Liver (tissue), 9 donors: Measurements from ENCODE around the gene ADA. TPM values are rescaled to one million over a fixed set of nuclear protein-coding genes. Genes with fewer than 3 reads are reported as not detected.

Experiments
- DNase-seq: peaks from one replicate; pipeline ENCODE4 v3.0.0-alpha.2; 2017; ENCODE audit warnings: low spot score
- H3K27ac ChIP-seq, 2 donors: one replicate each; pipeline ENCODE4 v1.7.0; 2013; ENCODE audit warnings: inconsistent platforms in 2 of 2, low read length in 2 of 2, control low read depth in 1 of 2, low read depth in 1 of 2, mild to moderate bottlenecking in 1 of 2
- H3K27me3 ChIP-seq, 4 donors: one replicate each; pipeline versions ENCODE4 v1.6.1 to v1.7.0; 2013; ENCODE audit warnings: low read length in 3 of 4, inconsistent platforms in 1 of 4, mild to moderate bottlenecking in 1 of 4, moderate library complexity in 1 of 4; ENCODE audit not compliant: control insufficient read depth in 4 of 4, insufficient read depth in 4 of 4
- H3K36me3 ChIP-seq, 4 donors: one replicate each; pipeline versions ENCODE4 v1.6.1 to v1.7.0; 2013; ENCODE audit warnings: low read length in 3 of 4, mild to moderate bottlenecking in 3 of 4, low read depth in 1 of 4, moderate library complexity in 1 of 4; ENCODE audit not compliant: control insufficient read depth in 4 of 4, insufficient read depth in 3 of 4
- H3K4me1 ChIP-seq, 4 donors: one replicate each; pipeline versions ENCODE4 v1.6.1 to v1.7.0; 2013; ENCODE audit warnings: low read length in 3 of 4, mild to moderate bottlenecking in 3 of 4, moderate library complexity in 1 of 4; ENCODE audit not compliant: control insufficient read depth in 4 of 4, insufficient read depth in 4 of 4
- H3K4me3 ChIP-seq, 3 donors: one replicate each; pipeline versions ENCODE4 v1.6.1 to v1.7.0; 2013; ENCODE audit warnings: low read length in 3 of 3, control low read depth in 1 of 3, low read depth in 1 of 3, mild to moderate bottlenecking in 1 of 3
- H3K9ac ChIP-seq, 2 donors: one replicate each; pipeline ENCODE4 v1.7.0; 2013; ENCODE audit warnings: low read length in 2 of 2, mild to moderate bottlenecking in 2 of 2, moderate library complexity in 2 of 2, control low read depth in 1 of 2, low read depth in 1 of 2
- H3K9me3 ChIP-seq, 4 donors: one replicate each; pipeline versions ENCODE4 v1.6.1 to v1.7.0; 2013; ENCODE audit warnings: low read length in 3 of 4; ENCODE audit not compliant: control insufficient read depth in 4 of 4
- EGR1 ChIP-seq, 2 donors: IDR thresholded peaks; 2 replicates each; pipeline ENCODE4 v1.6.1; 2016 to 2018; ENCODE audit warnings: antibody characterized with exemption in 2 of 2, low read depth in 2 of 2
- FOXA1 ChIP-seq: IDR thresholded peaks from 2 replicates; pipeline ENCODE4 v1.6.1; 2016; ENCODE audit warnings: antibody characterized with exemption
- FOXA2 ChIP-seq: IDR thresholded peaks from 2 replicates; pipeline ENCODE4 v1.6.1; 2016; ENCODE audit warnings: antibody characterized with exemption
- GABPA ChIP-seq, 2 donors: IDR thresholded peaks in 1 of 2; conservative IDR thresholded peaks in 1 of 2; 2 replicates each; pipeline ENCODE4 v1.6.1; 2016; ENCODE audit warnings: antibody characterized with exemption in 2 of 2, mild to moderate bottlenecking in 1 of 2, moderate library complexity in 1 of 2
- HNF4A ChIP-seq, 2 donors: conservative IDR thresholded peaks; 2 replicates each; pipeline ENCODE4 v1.6.1; 2016; ENCODE audit warnings: antibody characterized with exemption in 2 of 2, mild to moderate bottlenecking in 2 of 2
- HNF4G ChIP-seq: IDR thresholded peaks from 2 replicates; pipeline ENCODE4 v1.6.1; 2016; ENCODE audit warnings: antibody characterized with exemption
- JUND ChIP-seq, 2 donors: IDR thresholded peaks; 2 replicates each; pipeline ENCODE4 v1.6.1; 2016; ENCODE audit warnings: antibody characterized with exemption in 2 of 2
- NR2F2 ChIP-seq: IDR thresholded peaks from 2 replicates; pipeline ENCODE4 v1.6.1; 2016; ENCODE audit warnings: antibody characterized with exemption
- RXRA ChIP-seq, 2 donors: IDR thresholded peaks; 2 replicates each; pipeline ENCODE4 v1.6.1; 2017 to 2018; ENCODE audit warnings: antibody characterized with exemption in 2 of 2, mild to moderate bottlenecking in 1 of 2
- SP1 ChIP-seq: IDR thresholded peaks from 2 replicates; pipeline ENCODE4 v1.6.1; 2018; ENCODE audit warnings: antibody characterized with exemption, mild to moderate bottlenecking
- TAF1 ChIP-seq: conservative IDR thresholded peaks from 2 replicates; pipeline ENCODE4 v1.6.1; 2016; ENCODE audit warnings: antibody characterized with exemption, mild to moderate bottlenecking
- YY1 ChIP-seq: IDR thresholded peaks from 2 replicates; pipeline ENCODE4 v1.6.1; 2016; ENCODE audit warnings: antibody characterized with exemption, mild to moderate bottlenecking
- WGBS: extraction: QIAGEN DNeasy Blood & Tissue Kit; methylation state at CpG from one replicate; pipeline ENCODE4 v1.1.7; 2013; 5-methylcytosine and 5-hydroxymethylcytosine counted together
- polyA plus RNA-seq, 2 donors: library from polyadenylated mRNA; stranded (reverse) in 1 of 2; unstranded in 1 of 2; fragments of 200-250 nt in 1 of 2; fragments of >200 nt in 1 of 2; fragmentation: Nextera tagmentation in 1 of 2; extraction: Ambion mirVana in 1 of 2; gene quantifications; one replicate each; pipeline versions ENCODE4 v1.2.1 to v1.2.3, GENCODE V29; 2013 to 2015
- total RNA-seq, 2 donors: library from RNA; depleted of rRNA; stranded (reverse); fragments of >200 nt; gene quantifications; one replicate each; pipeline ENCODE4 v1.2.3, GENCODE V29; 2014
- TF ChIP-seq, protein P1 (sequence below): IDR thresholded peaks from 2 replicates; pipeline ENCODE4 v1.6.1; 2016; ENCODE audit warnings: antibody characterized with exemption
- TF ChIP-seq, protein P2 (sequence below): fragments of 150-350 bp; IDR thresholded peaks from 2 replicates; pipeline ENCODE4 v1.5.1; 2017; ENCODE audit warnings: improper control_type of control experiment, low read depth, low read length; ENCODE audit not compliant: missing input control
- TF ChIP-seq, protein P3 (sequence below): IDR thresholded peaks from 2 replicates; pipeline ENCODE4 v1.6.1; 2016; ENCODE audit warnings: antibody characterized with exemption, mild to moderate bottlenecking
- TF ChIP-seq, protein P4 (sequence below): IDR thresholded peaks from 2 replicates; pipeline ENCODE4 v1.6.1; 2016; ENCODE audit warnings: antibody characterized with exemption
- TF ChIP-seq, protein P5 (sequence below): IDR thresholded peaks from 2 replicates; pipeline ENCODE4 v1.6.1; 2016; ENCODE audit warnings: antibody characterized with exemption
- donor health status: healthy.
- donor health status: healthy.
- donor health status: healthy.
- donor health status: healthy.
- donor health status: healthy.

ADA gene
- total and polyA plus RNA-seq, 4 donors: 2.9 to 7.7 (median 3.0) TPM

DNA sequence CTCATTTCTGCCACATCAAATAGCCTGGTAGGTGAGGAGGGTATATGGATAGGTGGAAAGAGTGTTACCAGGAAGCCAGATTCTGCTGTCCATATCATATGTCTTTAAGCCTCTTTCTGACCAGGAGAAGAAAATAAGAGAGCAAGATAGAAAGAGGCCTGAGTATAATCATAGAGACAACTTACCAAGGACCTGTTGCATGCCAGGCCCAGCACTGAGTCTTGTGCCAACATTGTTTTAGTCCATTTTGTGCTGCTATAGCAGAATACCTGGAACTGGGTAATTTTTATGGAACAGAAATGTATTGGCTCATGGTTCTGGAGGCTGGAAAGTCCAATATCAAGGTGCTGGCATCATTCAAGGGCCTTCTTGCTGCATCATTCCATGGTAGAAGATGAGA is 7.3 kb upstream of the ADA start:
- H3K4me1 ChIP-seq: no peaks in the 10 kb centered on the region
- no peak for DNase-seq
- H3K9ac ChIP-seq: no peak overlapping the region
- H3K27me3 ChIP-seq: no peaks in the 10 kb centered on the region
- H3K27ac ChIP-seq: no peak overlapping the region
- H3K9me3 ChIP-seq: no peaks in the 10 kb centered on the region
- no peak for TF ChIP-seq FOXA1
- no peak for TF ChIP-seq JUND (IDR thresholded peaks at IDR 0.05)
- TF ChIP-seq, protein P1, sequence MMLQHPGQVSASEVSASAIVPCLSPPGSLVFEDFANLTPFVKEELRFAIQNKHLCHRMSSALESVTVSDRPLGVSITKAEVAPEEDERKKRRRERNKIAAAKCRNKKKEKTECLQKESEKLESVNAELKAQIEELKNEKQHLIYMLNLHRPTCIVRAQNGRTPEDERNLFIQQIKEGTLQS: no peak
- no peak for TF ChIP-seq HNF4A (conservative IDR thresholded peaks at IDR 0.05)
- TF ChIP-seq YY1: no peak
- no peak for TF ChIP-seq FOXA2
- TF ChIP-seq TAF1: no peak
- no peaks in the 10 kb centered on the region for H3K36me3 ChIP-seq
- H3K4me3 ChIP-seq: no peak overlapping the region

DNA sequence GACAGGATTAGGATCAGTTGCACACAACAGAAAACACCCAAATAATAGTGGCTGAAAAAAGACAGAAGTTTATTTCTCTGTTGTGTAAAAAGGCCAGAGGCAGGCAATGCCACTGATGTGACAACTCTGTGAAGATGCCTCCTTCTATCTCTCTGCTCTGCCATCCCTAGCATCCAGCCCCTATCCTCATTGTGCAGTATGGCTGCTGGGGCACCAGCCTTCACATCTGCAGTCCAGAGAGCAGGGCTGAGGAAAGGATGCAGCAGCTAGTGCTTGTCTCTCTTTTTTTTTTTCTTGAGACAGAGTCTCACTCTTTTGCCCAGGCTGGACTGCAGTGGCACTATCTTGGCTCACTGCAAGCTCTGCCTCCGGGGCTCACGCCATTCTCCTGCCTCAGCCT is 6.4 kb upstream of the ADA start:
- 96% methylated on average over 2 of the region's 2 CpGs for WGBS
- no peak overlapping the region for H3K4me3 ChIP-seq
- no peaks in the 10 kb centered on the region for H3K9me3 ChIP-seq
- DNase-seq: no peak
- H3K27ac ChIP-seq: no peak overlapping the region
- H3K27me3 ChIP-seq: no peaks in the 10 kb centered on the region
- H3K9ac ChIP-seq: no peak overlapping the region
- no peaks in the 10 kb centered on the region for H3K36me3 ChIP-seq
- TF ChIP-seq, protein P1: no peak
- TF ChIP-seq, protein P2, sequence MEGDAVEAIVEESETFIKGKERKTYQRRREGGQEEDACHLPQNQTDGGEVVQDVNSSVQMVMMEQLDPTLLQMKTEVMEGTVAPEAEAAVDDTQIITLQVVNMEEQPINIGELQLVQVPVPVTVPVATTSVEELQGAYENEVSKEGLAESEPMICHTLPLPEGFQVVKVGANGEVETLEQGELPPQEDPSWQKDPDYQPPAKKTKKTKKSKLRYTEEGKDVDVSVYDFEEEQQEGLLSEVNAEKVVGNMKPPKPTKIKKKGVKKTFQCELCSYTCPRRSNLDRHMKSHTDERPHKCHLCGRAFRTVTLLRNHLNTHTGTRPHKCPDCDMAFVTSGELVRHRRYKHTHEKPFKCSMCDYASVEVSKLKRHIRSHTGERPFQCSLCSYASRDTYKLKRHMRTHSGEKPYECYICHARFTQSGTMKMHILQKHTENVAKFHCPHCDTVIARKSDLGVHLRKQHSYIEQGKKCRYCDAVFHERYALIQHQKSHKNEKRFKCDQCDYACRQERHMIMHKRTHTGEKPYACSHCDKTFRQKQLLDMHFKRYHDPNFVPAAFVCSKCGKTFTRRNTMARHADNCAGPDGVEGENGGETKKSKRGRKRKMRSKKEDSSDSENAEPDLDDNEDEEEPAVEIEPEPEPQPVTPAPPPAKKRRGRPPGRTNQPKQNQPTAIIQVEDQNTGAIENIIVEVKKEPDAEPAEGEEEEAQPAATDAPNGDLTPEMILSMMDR: no peak
- H3K4me1 ChIP-seq: peaks cover 0 to 2% (median 0%) of the 10 kb centered on the region in 4 donors

DNA sequence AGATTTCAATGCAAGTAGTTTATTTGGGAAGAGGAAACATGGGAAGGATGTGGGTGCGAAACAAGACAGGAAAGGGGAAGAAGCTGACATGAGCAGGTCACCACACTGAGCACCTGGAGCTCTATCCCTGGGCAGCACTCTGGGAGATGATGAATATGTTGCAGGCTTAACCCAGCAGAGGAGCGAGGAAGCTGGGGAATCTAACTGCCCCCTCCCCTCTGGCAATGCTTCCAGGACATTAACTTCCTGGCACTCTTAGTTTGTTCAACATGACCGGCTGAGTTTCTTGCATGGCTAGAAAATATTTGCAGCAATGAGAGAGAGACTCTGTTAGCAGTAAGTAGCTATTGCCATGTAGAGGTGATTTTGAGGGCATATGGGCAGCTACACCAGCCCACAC is 4.9 kb upstream of the ADA start:
- WGBS: 75% methylated on average over 3 of the region's 3 CpGs

More for the DNA sequence above, 4.9 kb upstream of the ADA start:
- no peaks in the 10 kb centered on the region for H3K27me3 ChIP-seq
- H3K4me3 ChIP-seq: no peak overlapping the region
- H3K9me3 ChIP-seq: no peaks in the 10 kb centered on the region
- H3K27ac ChIP-seq: no peak overlapping the region
- DNase-seq: no peak
- no peak for TF ChIP-seq HNF4G
- TF ChIP-seq YY1: no peak
- no peak for TF ChIP-seq JUND (IDR thresholded peaks at IDR 0.05)
- TF ChIP-seq, protein P3, sequence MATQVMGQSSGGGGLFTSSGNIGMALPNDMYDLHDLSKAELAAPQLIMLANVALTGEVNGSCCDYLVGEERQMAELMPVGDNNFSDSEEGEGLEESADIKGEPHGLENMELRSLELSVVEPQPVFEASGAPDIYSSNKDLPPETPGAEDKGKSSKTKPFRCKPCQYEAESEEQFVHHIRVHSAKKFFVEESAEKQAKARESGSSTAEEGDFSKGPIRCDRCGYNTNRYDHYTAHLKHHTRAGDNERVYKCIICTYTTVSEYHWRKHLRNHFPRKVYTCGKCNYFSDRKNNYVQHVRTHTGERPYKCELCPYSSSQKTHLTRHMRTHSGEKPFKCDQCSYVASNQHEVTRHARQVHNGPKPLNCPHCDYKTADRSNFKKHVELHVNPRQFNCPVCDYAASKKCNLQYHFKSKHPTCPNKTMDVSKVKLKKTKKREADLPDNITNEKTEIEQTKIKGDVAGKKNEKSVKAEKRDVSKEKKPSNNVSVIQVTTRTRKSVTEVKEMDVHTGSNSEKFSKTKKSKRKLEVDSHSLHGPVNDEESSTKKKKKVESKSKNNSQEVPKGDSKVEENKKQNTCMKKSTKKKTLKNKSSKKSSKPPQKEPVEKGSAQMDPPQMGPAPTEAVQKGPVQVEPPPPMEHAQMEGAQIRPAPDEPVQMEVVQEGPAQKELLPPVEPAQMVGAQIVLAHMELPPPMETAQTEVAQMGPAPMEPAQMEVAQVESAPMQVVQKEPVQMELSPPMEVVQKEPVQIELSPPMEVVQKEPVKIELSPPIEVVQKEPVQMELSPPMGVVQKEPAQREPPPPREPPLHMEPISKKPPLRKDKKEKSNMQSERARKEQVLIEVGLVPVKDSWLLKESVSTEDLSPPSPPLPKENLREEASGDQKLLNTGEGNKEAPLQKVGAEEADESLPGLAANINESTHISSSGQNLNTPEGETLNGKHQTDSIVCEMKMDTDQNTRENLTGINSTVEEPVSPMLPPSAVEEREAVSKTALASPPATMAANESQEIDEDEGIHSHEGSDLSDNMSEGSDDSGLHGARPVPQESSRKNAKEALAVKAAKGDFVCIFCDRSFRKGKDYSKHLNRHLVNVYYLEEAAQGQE: no peak
- no peak for TF ChIP-seq FOXA2
- TF ChIP-seq, protein P2: no peak
- TF ChIP-seq SP1: no peak
- no peak for TF ChIP-seq TAF1
- TF ChIP-seq, protein P1: no peak
- TF ChIP-seq, protein P4, sequence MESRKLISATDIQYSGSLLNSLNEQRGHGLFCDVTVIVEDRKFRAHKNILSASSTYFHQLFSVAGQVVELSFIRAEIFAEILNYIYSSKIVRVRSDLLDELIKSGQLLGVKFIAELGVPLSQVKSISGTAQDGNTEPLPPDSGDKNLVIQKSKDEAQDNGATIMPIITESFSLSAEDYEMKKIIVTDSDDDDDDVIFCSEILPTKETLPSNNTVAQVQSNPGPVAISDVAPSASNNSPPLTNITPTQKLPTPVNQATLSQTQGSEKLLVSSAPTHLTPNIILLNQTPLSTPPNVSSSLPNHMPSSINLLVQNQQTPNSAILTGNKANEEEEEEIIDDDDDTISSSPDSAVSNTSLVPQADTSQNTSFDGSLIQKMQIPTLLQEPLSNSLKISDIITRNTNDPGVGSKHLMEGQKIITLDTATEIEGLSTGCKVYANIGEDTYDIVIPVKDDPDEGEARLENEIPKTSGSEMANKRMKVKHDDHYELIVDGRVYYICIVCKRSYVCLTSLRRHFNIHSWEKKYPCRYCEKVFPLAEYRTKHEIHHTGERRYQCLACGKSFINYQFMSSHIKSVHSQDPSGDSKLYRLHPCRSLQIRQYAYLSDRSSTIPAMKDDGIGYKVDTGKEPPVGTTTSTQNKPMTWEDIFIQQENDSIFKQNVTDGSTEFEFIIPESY: no peak
- TF ChIP-seq, protein P5, sequence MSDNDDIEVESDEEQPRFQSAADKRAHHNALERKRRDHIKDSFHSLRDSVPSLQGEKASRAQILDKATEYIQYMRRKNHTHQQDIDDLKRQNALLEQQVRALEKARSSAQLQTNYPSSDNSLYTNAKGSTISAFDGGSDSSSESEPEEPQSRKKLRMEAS: no peak
- no peak for TF ChIP-seq EGR1 (IDR thresholded peaks at IDR 0.05; ENCODE audit: low read depth in 2 of 2)
- TF ChIP-seq RXRA (IDR thresholded peaks at IDR 0.05): no peak
- no peak for TF ChIP-seq HNF4A (conservative IDR thresholded peaks at IDR 0.05)
- TF ChIP-seq GABPA (IDR thresholded peaks at IDR 0.05 in 1 of 2, conservative IDR thresholded peaks at IDR 0.05 in 1 of 2): no peak
- TF ChIP-seq FOXA1: no peak
- no peak for TF ChIP-seq NR2F2
- no peak overlapping the region for H3K9ac ChIP-seq
- H3K36me3 ChIP-seq: no peaks in the 10 kb centered on the region
- H3K4me1 ChIP-seq: peaks cover 0 to 8% (median 1%) of the 10 kb centered on the region in 4 donors
